Measurements from ENCODE around the gene P3H2.

P3H2 gene

GRCh38 chr3:190012314-190012782 lies 108.3 kb downstream of the P3H2 start:
- DNase-seq, result no peak

GRCh38 chr3:190010486-190010885 lies 110.2 kb downstream of the P3H2 start:
- no peak for DNase-seq

GRCh38 chr3:190009614-190010013 lies 111.1 kb downstream of the P3H2 start:
- no peak for DNase-seq

- no peak for DNase-seq
These were observed 112.3 kb downstream of the P3H2 start for GRCh38 chr3:190008432-190008831.

- no peak for DNase-seq
These were observed 115.2 kb downstream of the P3H2 start for GRCh38 chr3:190005343-190006113.

GRCh38 chr3:190004656-190005055 lies 116.0 kb downstream of the P3H2 start:
- DNase-seq, result no peak

- DNase-seq, result no peak
These were observed 117.0 kb downstream of the P3H2 start for GRCh38 chr3:190003681-190004123.

- no peak for DNase-seq
These were observed 117.6 kb downstream of the P3H2 start for GRCh38 chr3:190003068-190003467.

- no peak for DNase-seq
These were observed 119.3 kb downstream of the P3H2 start for GRCh38 chr3:190001426-190001825.

- no peak for DNase-seq
These were observed 119.9 kb downstream of the P3H2 start for GRCh38 chr3:190000861-190001196.

- DNase-seq, result no peak
These were observed 120.4 kb downstream of the P3H2 start for GRCh38 chr3:190000187-190000860.

GRCh38 chr3:189999718-190000117 lies 121.0 kb downstream of the P3H2 start:
- no peak for DNase-seq

GRCh38 chr3:189995129-189995528 lies 125.6 kb downstream of the P3H2 start:
- DNase-seq, result peak; percentile 81

- DNase-seq, result no peak
These were observed 129.9 kb downstream of the P3H2 start for GRCh38 chr3:189990826-189991225.

- DNase-seq, result no peak
These were observed 131.8 kb downstream of the P3H2 start for GRCh38 chr3:189988854-189989253.

- DNase-seq, result no peak
These were observed 132.4 kb downstream of the P3H2 start for GRCh38 chr3:189988322-189988721.

- no peak for DNase-seq
These were observed 134.7 kb downstream of the P3H2 start for GRCh38 chr3:189985948-189986347.

- DNase-seq, result no peak
These were observed 137.1 kb downstream of the P3H2 start for GRCh38 chr3:189983612-189984011.

- DNase-seq, result no peak
These were observed 138.3 kb downstream of the P3H2 start for GRCh38 chr3:189982321-189982945.

- no peak for DNase-seq
These were observed 139.0 kb downstream of the P3H2 start for GRCh38 chr3:189981668-189982067.

- DNase-seq, result no peak
These were observed 141.9 kb downstream of the P3H2 start for GRCh38 chr3:189978753-189979152.

GRCh38 chr3:189977174-189977573 lies 143.5 kb downstream of the P3H2 start:
- no peak for DNase-seq

- no peak for DNase-seq
These were observed 145.2 kb downstream of the P3H2 start for GRCh38 chr3:189975391-189975990.

GRCh38 chr3:189974359-189974758 lies 146.3 kb downstream of the P3H2 start:
- no peak for DNase-seq

Data from NCI-H2171 (cell line).